ENCODE data around the gene MTHFD1L.
"Not testable (repeated sequence)": the region's sequence is repeated elsewhere in the genome, so short reads cannot be mapped to it uniquely, and the experiment has no call there.

The MTHFD1L gene

DNA sequence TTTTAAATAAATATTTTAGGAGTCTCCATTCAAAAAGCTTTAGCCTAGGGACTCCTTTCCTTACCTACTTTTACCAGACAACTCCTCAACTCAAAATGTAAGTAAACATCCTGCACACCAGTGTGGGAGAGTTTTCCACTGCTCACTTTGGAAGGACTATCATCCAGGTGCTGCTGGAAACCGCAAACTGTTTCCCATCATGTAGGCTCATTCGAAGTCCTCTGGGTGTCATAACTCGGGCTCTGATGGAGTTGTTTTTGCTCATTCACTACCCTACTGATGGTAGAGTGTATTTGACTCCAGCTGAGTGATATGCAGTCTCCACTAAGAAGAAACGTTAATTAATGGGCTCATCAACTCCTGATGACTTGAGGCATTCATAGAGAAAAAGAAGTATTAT lies 237.8 kb downstream of the MTHFD1L start:
- DNase-seq: no peak

- DNase-seq: no peak
Measured at GRCh38 chr6:151107897-151108427, 242.5 kb downstream of the MTHFD1L start.

DNA sequence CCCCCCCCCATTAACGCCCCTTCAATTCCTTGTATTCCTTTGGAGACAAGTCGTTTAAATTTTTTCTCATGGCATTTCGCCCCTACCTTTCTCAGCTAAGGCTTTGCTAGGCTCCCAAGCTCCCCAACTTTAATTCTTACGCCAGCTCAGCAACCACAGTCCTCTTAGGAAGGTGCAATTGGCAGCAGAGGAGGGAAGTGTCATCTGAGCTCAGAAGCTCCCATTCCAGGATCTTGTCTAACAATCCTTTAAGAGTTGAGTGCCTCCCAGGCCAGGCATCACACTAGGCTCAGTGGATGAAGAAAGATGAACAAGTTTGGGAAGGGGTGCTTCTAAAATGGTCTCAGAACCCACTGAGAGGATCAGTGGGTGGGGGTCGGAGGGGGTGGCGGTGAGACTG lies 243.0 kb downstream of the MTHFD1L start:
- DNase-seq: no peak

DNA sequence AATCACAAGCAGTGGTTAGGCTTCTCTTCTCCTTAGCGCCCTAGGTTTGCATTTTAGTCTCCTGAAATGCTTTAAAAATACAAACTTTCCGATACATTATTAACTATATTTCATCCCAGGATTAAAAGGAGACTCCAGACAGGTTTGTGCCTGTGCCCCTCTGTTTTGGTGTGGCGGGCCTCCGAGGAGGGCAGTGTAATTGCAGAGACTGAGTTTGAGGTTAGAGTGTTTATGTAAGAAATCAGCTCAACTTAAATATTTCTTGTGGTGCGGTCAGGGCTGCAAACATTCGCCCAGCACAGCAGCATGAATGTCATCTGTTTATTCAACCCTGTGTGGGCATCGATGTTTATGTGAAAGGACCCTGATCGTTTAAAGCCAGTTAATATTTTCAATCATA lies 243.9 kb downstream of the MTHFD1L start:
- no peak for DNase-seq

DNA sequence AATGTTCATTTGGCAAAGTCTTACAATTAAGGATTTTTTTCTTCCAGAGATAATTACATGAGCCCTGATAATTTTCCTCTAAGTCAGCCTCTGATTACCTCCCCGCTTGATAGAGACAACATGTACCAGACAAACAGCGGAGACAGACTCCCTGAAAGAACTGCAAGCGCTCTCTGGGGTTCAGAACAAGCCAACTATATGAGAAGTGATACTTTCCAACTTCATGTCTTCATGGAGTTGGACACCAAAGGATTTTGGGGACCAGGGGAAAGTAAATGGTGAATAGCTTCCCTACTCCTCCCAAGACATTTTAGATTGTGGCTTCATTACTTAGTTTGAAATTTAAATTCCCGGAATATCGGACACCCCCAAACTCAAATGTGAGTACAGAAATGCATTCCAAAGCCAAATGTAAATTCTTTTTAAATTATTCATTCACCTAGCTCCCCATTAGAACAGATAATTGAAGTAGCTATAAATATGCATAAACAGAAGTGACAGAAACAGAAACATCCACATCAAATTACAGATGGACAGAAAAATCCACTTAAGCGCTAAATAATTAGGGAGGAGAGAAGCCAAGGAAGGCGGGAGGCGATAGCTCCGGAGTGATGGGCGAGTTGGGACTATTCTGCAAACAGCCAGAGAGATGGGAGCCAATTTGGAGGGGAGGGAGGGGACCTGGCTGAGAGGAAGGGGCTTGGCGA lies 244.5 kb downstream of the MTHFD1L start:
- DNase-seq: no peak

DNA sequence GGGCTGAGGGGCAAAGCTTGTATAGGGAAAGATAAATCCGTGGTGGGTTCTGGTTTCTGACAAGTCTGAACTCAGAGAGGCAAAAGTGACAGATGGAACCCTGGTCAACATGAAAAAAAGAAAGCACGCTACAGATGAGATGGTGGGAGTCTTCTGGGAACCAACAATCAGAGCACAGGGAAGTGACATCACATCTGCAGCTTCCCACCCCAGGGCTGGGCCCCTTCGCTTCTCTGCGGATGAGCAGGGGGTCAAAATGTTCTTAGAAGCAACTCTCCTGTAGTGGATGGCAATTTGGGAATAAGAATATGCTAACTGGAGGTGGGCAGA lies 245.0 kb downstream of the MTHFD1L start:
- no peak for DNase-seq

DNA sequence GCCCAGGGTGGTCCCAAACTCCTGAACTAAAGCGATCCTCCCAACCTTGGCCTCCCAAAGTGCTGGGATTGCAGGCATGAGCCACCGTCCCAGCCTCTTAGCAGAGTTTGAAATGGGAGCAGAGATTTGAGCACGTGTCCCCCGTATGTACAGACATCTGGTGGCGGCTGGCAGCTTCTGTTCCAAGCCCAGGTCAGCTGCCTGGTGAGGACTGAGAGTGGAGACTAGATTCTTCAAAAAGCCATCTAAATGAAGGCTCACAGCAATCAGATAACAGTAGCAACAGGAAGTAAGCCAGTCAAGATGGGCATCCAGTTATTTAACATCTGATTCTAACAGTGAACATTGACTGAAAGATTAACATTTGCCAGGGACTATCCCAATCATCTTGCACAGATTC lies 246.2 kb downstream of the MTHFD1L start:
- DNase-seq: no peak

DNA sequence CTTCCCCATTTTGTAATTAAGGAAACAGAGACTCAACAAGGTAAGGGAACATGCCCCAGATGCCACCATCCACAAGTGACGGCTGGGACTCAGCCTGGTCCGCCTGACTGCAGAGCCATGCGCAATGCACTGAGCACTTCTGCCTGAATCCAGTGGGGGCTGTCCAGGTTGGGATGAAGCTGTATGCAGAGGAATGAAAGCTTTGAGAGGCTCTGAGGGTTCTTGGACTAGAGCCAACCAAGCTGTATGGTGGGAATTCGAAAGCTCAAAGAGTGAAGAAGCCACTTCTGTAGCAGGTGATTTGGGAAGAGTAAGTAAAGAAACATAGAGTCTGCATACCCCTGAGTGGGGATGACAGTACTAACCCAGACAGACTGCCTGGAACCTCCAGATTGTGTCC lies 246.6 kb downstream of the MTHFD1L start:
- no peak for DNase-seq

DNA sequence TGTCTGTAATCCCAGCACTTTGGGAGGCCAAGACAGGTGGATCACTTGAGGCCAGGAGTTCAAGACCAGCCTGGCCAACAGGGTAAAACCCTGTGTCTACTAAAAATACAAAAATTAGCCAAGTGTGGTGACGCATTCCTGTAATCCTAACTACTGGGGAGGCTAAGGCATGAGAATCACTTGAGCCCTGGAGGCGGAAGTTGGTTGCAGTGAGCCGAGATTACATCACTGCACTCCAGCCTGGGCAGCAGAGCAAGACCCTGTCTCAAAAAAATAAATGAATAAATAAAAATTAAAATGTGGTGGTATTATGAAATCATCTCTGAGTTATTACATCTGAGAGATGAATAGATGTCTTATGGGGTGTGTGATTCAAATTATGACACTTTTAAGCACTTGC lies 247.4 kb downstream of the MTHFD1L start:
- DNase-seq: not testable (repeated sequence)

- no peak for DNase-seq
Measured at GRCh38 chr6:151113641-151114040, 248.1 kb downstream of the MTHFD1L start.

DNA sequence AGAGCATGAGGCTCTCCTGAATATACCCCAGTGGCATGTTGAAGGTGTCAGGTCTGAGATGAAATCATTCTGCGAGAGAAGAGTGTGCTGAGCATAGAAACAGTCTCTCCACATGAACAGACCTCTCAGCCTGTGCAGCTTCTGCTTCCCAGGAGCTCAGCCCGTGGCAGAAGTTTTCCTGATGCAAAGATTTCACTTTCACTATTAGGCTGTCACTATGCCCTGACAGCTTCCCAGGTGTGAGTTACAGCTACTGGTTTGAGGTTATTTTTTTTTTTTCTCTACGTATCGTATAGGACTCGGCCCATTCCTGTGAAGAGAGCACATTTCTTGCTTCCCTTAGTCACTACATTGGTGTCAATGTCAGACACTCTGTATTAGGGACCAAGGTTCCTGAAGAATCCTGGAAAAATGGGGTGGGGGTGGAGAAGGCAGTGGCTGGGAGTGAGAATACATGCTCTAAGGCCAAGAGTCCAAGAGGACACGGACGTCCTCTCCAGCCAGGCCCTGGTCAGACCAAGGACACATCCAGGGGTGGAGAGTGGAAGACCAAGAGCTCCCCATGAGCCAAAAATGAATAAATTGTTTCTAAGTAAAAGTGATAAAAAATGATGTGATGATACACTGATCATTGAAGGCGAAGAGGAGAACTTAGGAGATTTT lies 253.1 kb downstream of the MTHFD1L start:
- no peak for DNase-seq

DNA sequence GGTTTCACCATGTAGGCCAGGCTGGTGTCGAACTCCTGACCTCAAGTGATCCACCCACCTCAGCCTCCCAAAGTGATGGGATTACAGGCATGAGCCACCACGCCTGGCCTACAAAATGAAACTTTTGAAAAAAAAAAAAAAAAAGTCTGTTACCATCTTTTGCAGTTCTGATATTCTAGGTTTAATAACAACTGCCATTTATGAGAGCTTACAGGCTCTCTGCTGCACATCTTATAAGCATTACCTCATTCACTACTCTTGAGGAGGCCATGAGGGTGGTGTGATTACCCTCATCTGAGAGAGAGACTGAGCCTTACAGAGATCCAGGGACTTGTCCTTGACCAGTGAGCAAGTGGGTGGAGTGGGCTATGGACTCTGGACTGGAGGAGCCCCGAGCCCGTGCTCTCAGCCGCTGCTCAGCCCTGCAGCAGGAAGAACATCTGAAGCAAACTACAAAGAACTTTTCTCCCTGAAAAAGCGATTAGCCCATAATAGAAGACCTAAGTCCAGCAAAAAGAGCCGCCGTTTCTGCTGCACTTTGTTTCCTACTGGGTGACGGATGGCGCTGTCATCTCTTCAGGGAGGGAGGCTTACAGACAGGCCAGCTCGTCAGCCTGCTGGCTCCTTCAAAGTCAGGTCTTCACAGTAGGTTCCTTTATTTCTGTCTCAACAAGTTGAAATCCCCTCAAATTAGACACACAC lies 254.5 kb downstream of the MTHFD1L start:
- no peak for DNase-seq

- DNase-seq: no peak
Measured at GRCh38 chr6:151121900-151122299, 256.4 kb downstream of the MTHFD1L start.

DNA sequence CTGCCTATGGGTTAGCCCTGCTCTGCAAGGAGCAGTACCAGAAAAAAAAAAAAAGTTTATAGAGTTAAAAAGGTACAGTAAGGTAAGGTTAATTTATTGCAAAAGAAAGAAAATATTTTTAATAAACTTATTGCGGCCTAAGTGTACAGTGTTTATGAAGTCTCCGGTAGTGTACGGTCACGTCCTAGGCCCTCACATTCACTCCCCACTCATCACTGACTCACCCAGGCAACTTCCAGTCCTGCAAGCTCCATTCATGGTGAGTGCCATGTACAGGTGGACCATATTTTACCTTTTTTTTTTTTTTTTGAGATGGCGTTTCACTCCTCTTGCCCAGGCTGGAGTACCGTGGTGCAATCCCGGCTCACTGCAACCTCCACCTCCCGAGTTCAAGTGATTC lies 258.1 kb downstream of the MTHFD1L start:
- not testable (repeated sequence) for DNase-seq

DNA sequence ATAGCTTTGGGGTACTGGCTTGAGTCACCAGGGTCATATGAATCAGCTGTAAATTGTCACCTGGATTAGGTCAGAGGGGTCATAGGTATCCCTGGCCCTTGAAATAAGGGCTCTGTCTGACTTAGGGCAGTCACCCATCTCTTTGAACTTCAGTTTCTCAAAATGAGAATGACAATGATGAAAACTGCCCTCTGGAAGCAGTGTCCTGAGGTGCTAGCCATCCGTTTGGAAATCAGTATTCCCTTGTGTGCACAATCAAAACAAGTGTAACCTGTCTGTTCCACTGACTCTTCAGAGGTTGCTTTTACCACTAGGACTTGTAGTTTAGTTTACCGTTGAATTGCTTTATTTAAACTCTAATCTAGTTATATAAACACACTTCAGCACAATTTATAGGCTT lies 259.7 kb downstream of the MTHFD1L start:
- not testable (repeated sequence) for DNase-seq

- not testable (repeated sequence) for DNase-seq
Measured at GRCh38 chr6:151125651-151126416, 260.3 kb downstream of the MTHFD1L start.

GRCh38 chr6:151126417-151126724 lies 260.9 kb downstream of the MTHFD1L start:
- not testable (repeated sequence) for DNase-seq

DNA sequence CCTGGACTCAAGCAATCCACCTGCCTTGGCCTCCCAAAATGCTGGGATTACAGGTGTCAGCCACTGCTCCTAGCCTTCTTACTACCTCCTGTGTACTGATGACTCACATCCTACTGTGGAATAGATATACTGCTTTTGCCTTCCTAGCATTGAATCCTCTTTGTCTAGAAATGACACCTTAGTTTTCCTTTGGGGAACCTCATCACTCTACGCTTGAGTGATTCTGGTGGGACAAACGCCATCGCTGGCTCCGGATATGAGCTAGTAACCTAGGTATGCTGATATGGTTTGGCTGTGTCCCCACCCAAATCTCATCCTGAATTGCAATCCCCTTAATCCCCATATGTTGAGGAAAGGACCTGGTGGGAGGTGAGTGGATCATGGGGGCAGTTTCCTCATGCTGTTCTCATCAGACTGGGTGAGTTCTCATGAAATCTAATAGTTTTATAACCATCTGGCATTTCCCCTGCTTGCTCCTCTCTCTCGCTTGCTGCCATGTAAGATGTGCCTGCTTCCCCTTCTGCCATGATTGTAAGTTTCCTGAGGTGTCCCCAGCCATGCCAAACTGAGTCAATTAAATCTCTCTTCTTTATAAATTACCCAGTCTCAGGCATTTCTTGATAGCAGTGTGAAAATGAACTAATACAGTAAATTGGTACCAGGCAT lies 261.8 kb downstream of the MTHFD1L start:
- DNase-seq: not testable (repeated sequence)

- DNase-seq: no peak
Measured at GRCh38 chr6:151128763-151129370, 263.4 kb downstream of the MTHFD1L start.

DNA sequence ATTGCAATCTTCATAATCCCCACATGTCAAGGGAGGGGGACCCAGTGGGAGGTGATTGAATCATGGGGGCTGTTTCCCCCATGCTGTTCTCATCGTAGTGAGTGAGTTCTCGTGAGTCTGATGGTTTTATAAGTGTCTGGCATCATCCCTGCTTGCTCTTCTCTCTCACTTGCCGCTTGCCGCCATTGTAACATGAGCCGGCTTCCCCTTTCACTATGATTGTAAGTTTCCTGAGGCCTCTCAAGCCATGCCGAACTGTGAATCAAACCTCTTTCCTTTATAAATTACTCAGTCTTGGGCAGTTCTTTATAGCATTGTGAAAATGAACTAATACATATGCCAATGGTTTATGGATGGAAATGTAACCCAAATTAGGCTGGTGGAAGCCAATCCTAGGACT lies 264.8 kb downstream of the MTHFD1L start:
- no peak for DNase-seq

DNA sequence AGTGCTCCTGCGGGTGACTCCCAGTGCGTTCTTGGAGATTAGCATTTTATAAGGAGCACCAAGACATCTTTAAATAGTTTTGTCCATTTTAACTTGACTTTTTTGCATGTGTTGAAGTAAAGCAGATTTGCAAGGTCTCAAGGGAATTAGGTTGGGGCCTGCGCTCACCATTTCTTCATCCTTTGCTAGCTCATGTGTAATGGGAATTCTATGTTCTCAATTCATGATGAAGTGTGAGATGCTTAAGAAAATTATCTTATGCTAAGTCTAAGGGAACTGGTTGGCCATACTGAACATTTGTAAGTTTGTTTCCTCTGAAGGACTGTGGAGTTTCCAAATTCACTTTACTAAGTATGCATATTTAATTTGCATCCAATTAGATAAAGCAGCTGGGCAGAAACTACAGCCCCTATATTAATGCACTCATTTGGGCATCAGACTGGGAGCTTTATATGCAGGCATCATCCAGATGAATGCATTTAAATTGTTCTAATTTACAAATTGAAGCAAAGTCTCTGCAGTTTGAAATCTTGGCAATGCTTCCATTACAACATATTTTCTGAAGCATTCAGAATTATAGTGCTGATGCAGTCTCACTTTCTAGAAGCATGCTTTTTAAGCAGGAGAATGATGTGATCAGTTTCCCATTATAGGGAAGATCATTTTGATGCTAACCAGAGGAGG lies 266.0 kb downstream of the MTHFD1L start:
- no peak for DNase-seq

Data from stimulated activated CD4-positive, alpha-beta T cell treated with anti-CD3 and anti-CD28 coated beads, Interleukin-4, amount 100 ng/mL, for 24 hours (primary cell).